Activated CD4-positive, alpha-beta T cell treated with anti-CD3 and anti-CD28 coated beads, Interleukin-2, amount 50 U/mL, for 48 hours (primary cell): ENCODE results near the gene SALL4.
"Not testable (repeated sequence)": the region's sequence is repeated elsewhere in the genome, so short reads cannot be mapped to it uniquely, and the experiment has no call there.

Source experiments
- DNase-seq, 2 experiments: peaks; one replicate each; pipeline ENCODE4 v3.0.0-alpha.2; 2020

SALL4 gene

GRCh38 chr20:51801122-51801822, 1.0 kb downstream of the SALL4 start:
- DNase-seq, result peak in 1 of 2 experiments; percentile 6

DNA sequence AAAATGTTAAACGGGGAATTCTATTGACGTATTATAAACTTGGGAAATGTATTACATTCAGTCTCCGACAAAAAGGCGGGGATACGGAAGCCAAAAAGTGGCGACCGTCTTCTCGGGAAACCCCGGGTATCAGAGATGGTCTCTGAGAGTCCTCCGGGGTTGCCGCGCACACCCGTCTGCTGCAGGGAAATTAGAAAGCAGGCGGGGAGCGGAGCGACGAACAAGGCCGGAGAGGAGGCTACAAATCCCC, 1.5 kb downstream of the SALL4 start:
- peak; percentile 11 to 12 for DNase-seq

DNA sequence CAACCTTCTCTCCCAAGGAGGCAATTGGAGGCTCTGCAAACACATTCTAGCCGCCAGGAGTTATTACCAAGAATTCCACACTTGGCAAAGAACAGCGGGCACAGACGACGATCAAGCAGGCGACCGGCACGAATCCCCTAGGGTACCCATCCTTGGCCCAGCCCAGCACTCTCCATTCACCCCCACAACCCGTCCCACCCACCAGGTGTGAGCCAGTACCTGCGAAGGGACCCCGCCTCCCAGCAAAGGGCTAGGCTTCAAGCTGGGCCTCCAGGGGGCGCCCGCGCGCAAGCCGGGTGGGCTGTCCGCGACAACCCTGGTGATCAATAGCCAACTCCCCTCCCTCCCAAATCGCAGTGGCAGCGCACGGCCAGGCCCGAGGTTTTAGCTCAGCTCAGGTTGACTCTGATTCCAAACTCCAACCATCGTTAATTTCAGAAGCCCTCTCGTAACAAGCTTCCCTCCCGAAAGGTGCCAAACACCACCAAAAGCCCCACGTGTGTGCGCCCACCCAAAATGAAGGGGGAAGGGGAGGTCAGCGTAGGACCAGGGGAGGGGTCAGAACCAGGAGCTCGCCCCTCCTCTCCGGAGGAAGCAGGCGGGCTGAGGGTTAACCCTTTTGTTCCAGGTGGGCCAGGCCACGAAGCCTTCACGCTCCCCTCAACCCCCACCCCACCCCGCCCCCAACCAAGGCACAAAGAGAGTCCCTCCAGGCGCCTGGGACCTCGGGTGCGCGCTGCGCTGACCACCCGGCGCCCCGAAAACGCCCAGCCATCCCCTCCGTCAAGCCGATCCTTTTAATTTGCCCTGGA, 2.1 kb downstream of the SALL4 start:
- DNase-seq, result peak; percentile 73 to 80

GRCh38 chr20:51799401-51799860, 2.9 kb downstream of the SALL4 start:
- DNase-seq, result no peak

DNA sequence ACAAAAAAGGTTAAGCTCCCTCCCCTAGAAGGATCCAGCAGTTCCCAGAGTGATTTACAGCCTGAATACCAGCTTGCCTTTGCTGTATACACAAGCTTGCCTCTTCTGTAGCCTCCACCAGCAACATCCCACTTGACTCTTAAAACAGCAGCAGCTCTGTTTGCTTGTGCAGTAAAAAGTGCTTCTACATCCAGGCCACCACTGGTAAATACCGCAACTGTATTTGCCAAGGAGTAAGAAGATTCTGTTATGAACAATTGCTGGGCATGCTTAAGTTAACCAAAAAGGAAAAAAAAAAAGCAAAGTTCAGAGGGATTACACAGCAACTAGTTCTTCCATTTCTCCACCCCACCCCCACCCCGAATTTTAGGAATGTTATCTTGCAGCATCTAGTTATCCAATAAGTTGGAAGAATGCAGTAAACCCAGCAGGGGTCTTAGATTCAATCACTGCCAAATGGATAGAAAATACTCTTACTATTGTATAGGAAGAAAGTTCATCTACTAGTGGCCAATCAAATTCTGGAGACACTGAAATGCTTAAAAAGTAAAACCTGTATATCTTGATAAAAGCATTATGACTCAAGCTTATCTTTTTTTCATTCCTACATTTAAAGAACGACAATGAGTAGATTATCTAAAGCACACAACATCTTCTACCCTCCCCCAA, 4.8 kb downstream of the SALL4 start:
- DNase-seq, result no peak

GRCh38 chr20:51796340-51796739, 6.0 kb downstream of the SALL4 start:
- no peak for DNase-seq

- DNase-seq, result no peak
Observed at GRCh38 chr20:51792960-51793359, 9.4 kb downstream of the SALL4 start.

DNA sequence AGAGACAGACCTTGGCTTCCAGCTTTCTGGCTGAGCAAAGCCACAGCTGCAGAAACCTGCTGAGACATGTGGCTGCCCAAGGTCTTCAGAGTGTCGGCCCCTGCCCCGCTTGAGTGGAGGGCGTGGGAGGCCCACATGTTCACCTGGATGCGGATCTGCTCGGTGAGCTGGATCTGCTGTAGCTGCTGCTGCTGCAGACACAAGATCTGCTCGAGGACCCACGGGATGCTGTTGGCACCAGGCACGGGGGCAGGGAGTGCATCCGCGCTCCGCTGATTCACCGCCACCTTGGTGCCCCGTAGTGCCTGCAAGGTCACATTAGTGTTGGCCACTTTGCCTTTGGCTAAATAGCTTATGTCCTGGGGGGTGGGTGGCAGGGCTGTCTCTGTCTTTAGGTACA, 10.7 kb downstream of the SALL4 start:
- DNase-seq, result no peak

- DNase-seq, result no peak
Observed at GRCh38 chr20:51790256-51790655, 12.1 kb downstream of the SALL4 start.

DNA sequence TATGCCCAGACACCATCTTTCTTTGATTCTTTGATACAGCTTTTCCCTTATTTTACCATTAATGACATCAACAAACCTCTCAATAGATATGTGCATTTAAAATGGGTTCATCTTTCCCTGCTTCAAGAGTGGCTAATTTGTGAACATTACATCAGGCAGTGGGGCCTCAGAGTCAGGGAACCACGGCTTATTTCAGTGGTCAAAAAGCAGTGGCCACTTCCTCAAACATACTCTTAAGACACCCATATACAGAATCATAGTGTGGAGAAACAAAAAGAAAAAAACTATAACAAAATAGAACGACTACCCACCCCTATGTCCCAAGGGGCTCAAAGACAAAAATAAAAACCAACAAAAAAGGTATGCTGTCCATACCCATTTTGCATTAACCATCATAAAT, 12.9 kb downstream of the SALL4 start:
- no peak for DNase-seq

- no peak for DNase-seq
Observed at GRCh38 chr20:51788822-51789221, 13.5 kb downstream of the SALL4 start.

DNA sequence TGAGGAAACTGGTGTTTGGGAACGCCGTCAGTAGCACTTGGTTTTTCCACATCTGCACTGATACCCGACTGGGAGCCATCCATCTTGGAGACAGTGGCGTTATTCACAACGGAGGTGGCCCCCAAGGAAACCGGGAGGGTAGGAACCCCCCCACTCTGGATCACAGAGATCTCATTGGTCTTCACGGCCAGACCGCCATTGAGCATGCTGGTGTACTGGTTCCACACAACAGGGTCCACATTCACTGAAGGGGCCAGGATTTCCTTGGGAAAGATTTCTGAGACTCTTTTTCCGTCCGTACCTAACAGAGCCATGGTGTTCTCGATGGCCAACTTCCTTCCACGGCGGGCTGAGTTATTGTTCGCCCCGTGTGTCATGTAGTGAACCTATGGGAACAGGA, 18.0 kb downstream of the SALL4 start:
- DNase-seq, result no peak

- DNase-seq, result not testable (repeated sequence)
Observed at GRCh38 chr20:51778229-51778759, 24.0 kb downstream of the SALL4 start.

DNA sequence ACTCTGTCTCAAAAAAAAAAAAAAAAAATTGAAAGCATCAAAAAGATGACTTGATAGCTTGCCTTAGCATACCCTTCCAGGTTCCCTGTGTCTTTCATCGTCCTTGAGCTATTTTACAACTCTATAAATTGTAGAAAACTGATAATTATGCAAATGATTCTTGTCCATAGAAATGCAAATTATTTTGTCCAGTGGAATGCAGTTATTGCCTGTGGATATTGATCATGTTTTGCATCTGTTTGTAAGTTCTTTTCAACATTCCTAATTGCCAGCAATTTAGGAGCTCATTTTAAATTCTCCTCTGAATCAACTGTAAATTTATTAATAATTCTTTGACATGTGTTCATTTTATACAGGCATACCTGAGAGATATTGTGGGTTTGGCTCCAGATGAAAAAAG, 27.1 kb downstream of the SALL4 start:
- DNase-seq, result no peak

GRCh38 chr20:51772236-51772635, 30.1 kb downstream of the SALL4 start:
- no peak for DNase-seq

- DNase-seq, result no peak
Observed at GRCh38 chr20:51769976-51770615, 32.2 kb downstream of the SALL4 start.

DNA sequence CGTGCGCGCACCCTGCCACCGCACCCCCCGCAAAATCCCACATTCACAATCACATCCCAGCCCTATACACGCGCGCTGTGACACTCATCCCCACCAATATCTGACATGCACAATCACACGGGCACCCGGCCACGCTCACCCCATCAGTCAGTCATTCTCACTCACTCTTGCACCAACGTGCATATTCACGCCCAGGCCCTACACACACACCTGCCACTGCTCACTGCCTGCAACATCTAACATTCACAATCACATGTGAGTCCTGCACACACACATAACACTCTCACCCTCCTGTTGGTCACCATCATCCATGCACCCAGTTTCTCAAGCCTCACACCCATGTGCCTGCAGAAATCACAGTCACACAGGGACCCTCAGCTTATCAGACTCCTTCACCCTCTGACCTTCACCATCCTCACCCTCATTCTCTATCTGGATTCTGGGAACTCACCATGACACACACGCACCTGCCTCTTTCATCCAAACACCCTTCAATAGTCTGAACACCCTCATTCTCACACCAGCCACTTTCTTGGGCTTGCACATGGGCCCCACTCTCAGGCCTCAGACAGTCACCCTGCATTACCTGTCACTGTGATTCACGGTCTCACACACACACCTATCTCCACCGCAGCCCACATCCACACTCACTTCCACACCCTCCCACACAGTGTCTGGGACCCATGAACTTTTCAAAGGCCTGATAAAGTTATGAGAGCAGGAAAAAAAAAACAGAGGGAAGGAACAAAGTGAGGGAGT, 33.4 kb downstream of the SALL4 start:
- peak in 1 of 2 experiments; percentile 16 for DNase-seq

GRCh38 chr20:51767867-51768758, 34.2 kb downstream of the SALL4 start, which contains the start of gene ATP9A:
TSS of gene ATP9A (minus strand) at chr20:51768390. CDS start at chr20:51768369, 21 bp downstream.
- peak in 1 of 2 experiments; percentile 9 for DNase-seq

GRCh38 chr20:51766994-51767866, 35.1 kb downstream of the SALL4 start:
- peak; percentile 62 to 71 for DNase-seq

- not testable (repeated sequence) for DNase-seq
Observed at GRCh38 chr20:51765381-51765780, 36.9 kb downstream of the SALL4 start.
